GM12801 (cell line): Measurements from ENCODE around the gene HEATR1.

Experiments
- CTCF ChIP-seq: IDR thresholded peaks from one replicate; pipeline ENCODE4 v1.5.1; 2011; ENCODE audit warnings: control low read depth; ENCODE audit not compliant: insufficient read length; ENCODE audit errors: extremely low read depth

The HEATR1 gene

DNA sequence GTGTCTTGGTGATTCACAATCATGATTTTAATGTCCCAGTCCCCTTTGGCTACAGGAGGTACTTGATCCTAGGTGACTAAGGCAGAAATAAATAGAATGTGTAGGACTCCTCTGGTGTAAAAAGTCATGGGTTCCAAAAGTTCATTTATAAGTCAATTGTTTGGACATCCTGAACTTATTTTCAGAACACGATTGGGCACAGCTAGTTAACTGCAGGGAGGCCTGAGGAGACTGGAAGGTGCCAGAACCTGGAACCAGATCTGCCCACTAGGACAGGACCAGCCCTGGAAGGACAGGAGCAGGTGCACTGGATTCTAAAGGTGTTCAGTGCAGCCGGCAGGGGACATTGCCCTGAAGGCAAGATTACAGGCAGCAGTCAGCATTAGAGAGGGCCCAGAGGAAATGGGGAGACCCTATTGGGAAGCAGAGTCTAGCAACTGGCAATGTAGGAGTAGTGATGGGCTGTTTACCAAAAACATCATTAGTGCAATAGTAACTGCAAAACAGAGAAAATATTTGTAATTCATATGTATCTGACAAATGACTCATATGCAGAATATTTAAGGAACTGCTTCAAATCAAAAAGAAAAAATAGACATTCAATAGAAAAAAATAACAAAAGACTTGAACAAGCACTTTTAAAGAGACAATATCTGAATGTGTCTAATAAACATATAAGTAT lies 23.6 kb upstream of the HEATR1 start:
- TF ChIP-seq CTCF = no peak

DNA sequence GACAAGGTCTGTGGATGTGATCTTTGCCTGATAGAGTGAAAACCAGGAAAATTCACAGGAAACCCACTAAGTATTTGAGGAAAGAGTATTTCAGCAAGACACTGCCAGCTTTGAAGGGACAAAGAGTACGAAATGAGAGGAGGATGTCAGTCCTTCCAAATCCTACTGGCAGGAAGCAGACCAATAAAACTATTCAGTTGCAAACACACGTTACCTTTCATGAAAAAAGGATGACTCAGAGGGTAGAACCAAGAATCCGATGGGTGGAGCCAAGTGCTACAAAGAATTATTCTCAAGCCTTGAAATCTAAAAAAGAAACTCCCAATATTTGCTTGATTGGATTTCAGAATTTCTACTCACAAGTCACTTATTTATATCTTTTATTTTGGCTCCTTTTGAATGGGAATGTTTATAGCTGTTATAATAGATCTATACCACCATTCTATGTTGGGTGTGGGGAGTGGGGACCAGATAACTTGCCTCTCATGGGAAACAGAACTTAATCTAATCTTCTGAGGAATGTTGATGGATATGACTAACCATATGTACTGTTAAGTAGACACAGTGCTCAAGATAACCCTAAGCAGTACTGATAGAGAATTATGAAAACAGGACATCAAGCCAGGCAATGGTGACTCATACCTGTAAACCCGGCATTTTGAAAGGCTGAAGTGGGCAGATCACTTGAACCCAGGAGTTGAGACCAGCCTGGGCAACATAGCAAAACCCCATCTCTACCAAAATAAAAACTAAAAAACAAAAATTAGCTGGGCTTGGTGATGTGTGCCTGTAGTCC lies 19.3 kb upstream of the HEATR1 start:
- no peak for TF ChIP-seq CTCF

DNA sequence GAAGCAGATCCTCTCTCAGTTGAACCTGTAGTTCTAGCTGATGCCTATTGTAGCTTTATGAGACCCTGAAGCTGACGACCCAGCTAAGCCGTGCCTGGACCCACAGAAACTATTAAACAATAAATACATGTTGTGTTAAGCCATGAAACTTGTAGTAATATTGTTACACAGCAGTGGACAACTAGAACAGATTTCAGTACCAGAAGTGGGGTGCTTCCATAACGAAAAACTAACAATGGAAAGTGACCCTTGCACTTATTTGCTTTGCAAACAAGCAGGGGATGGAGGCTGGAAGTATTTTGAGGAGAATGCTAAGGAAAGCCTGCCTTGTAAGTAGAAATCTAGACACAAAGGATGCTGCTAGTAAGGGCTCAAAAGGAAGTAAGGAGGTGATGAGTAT lies 18.1 kb upstream of the HEATR1 start:
- TF ChIP-seq CTCF = no peak

DNA sequence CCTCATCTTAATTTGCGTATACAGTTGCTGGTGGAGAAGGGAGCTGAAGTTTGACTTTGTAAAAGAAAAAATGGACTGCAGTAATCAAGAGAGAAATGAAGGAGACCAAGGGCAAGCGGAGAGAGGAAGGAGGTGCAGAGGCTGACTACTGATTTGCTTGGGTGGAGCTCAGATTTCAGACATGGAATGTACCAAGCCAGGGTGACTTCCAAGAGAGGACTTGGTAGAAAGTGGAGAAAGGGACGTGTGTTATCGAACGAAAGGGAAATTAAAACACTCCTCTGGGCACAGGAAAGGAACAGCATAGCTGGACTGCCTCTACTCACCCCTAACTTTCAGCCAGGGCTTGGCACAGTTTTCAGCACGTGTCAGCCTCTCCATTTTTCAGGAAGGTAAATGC lies 15.1 kb upstream of the HEATR1 start:
- TF ChIP-seq CTCF = no peak

DNA sequence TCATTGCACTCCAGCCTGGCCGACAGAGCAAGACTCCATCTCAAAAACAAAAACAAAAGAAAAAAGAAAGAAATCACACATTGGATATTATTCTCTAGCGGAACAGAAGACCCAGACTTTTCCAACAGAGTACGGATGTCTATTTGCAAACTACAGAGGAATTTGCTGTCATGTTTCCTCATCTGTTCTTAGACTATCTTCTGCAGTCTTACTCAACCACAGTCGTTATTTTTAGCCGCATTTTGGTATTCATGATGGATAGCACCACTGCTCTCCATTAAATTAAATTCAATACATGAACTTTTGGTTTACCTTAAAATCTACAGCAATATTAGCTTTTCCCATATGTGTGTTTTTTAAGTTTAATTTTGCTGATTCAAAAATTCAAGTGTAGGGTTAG lies 14.2 kb upstream of the HEATR1 start:
- TF ChIP-seq CTCF = no peak

- no peak for TF ChIP-seq CTCF
These were observed 11.3 kb upstream of the HEATR1 start for GRCh38 chr1:236615399-236616148.

DNA sequence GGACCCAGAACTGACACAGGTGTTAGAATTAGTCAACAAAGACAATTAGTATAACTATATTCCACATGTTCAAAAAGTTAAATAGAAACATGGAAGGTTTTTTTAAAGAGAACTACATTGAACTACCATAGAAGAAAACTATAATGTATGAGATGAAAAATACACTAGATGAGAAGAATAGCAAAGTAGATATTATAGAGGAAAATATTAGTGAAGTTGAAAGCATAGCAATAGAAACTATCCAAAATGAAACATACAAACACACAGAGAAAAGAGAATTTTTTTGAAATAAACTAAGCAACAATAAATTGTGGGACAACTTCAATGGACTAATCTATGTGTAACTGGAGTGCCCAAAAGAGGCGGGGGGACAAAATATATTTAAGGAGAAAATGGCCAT lies 8.0 kb upstream of the HEATR1 start:
- TF ChIP-seq CTCF = no peak
